Measurements from ENCODE around the gene CELSR1.
"Not testable (repeated sequence)": the region's sequence is repeated elsewhere in the genome, so short reads cannot be mapped to it uniquely, and the experiment has no call there.

Gene CELSR1

GRCh38 chr22:46512683-46513082, 24.7 kb downstream of the CELSR1 start:
- no peak for DNase-seq (ENCODE audit: low read depth)

- DNase-seq (ENCODE audit: low read depth) = no peak
Observed at GRCh38 chr22:46512039-46512370, 25.4 kb downstream of the CELSR1 start.

GRCh38 chr22:46511151-46512038, 26.0 kb downstream of the CELSR1 start:
- no peak for DNase-seq (ENCODE audit: low read depth)

- no peak for DNase-seq (ENCODE audit: low read depth)
Observed at GRCh38 chr22:46509416-46510089, 27.9 kb downstream of the CELSR1 start.

- DNase-seq (ENCODE audit: low read depth) = no peak
Observed at GRCh38 chr22:46508491-46508999, 28.9 kb downstream of the CELSR1 start.

GRCh38 chr22:46507451-46508425, 29.7 kb downstream of the CELSR1 start:
- DNase-seq (ENCODE audit: low read depth) = no peak

GRCh38 chr22:46504584-46504983, 32.8 kb downstream of the CELSR1 start:
- DNase-seq (ENCODE audit: low read depth) = no peak

- DNase-seq (ENCODE audit: low read depth) = no peak
Observed at GRCh38 chr22:46502440-46503175, 34.8 kb downstream of the CELSR1 start.

- peak; percentile 92 for DNase-seq (ENCODE audit: low read depth)
Observed at GRCh38 chr22:46501701-46502100, 35.7 kb downstream of the CELSR1 start.

- DNase-seq (ENCODE audit: low read depth) = not testable (repeated sequence)
Observed at GRCh38 chr22:46501265-46501664, 36.2 kb downstream of the CELSR1 start.

GRCh38 chr22:46500201-46500600, 37.2 kb downstream of the CELSR1 start:
- DNase-seq (ENCODE audit: low read depth) = no peak

GRCh38 chr22:46499805-46500189, 37.6 kb downstream of the CELSR1 start:
- DNase-seq (ENCODE audit: low read depth) = no peak

- no peak for DNase-seq (ENCODE audit: low read depth)
Observed at GRCh38 chr22:46491946-46492345, 45.5 kb downstream of the CELSR1 start.

- DNase-seq (ENCODE audit: low read depth) = no peak
Observed at GRCh38 chr22:46490538-46490937, 46.9 kb downstream of the CELSR1 start.

GRCh38 chr22:46486996-46487717, 50.3 kb downstream of the CELSR1 start:
- DNase-seq (ENCODE audit: low read depth) = no peak

GRCh38 chr22:46484861-46485595, 52.4 kb downstream of the CELSR1 start:
- peak; percentile 52 for DNase-seq (ENCODE audit: low read depth)

- no peak for DNase-seq (ENCODE audit: low read depth)
Observed at GRCh38 chr22:46484156-46484860, 53.1 kb downstream of the CELSR1 start.

GRCh38 chr22:46483353-46483752, 54.1 kb downstream of the CELSR1 start:
- no peak for DNase-seq (ENCODE audit: low read depth)

GRCh38 chr22:46482056-46482675, 55.3 kb downstream of the CELSR1 start:
- no peak for DNase-seq (ENCODE audit: low read depth)
